Natural killer cell (primary cell): ENCODE results near the gene LDAH. TPM values are rescaled to one million over a fixed set of nuclear protein-coding genes. Genes with fewer than 3 reads are reported as not detected.

Experiments
- ATAC-seq, 3 donors: fragments of 150-1000 bp in 2 of 3; fragments of 200-7000 bp in 1 of 3; cut with Tn5 transposase; 1 replicate in 1 of 3; 2 replicates in 2 of 3; pipeline ENCODE4 v1.10.0; 2021; ENCODE audit warnings: mild to moderate bottlenecking in 2 of 3, moderate library complexity in 2 of 3
- DNase-seq, 2 donors: peaks; one replicate each; pipeline versions ENCODE4 v3.0.0 to v3.0.0-alpha.2; 2013 to 2021; ENCODE audit warnings: mixed read lengths in 1 of 2
- H3K27ac ChIP-seq: one replicate; pipeline ENCODE4 v1.5.1; 2013; ENCODE audit warnings: mild to moderate bottlenecking, low read length
- H3K27me3 ChIP-seq: one replicate; pipeline ENCODE4 v1.6.1; 2013; ENCODE audit warnings: low read length; ENCODE audit not compliant: control insufficient read depth, insufficient read depth
- H3K36me3 ChIP-seq: one replicate; pipeline ENCODE4 v1.6.1; 2013; ENCODE audit warnings: low read length; ENCODE audit not compliant: control insufficient read depth, insufficient read depth
- H3K4me1 ChIP-seq: one replicate; pipeline ENCODE4 v1.6.1; 2013; ENCODE audit warnings: low read length; ENCODE audit not compliant: control insufficient read depth, insufficient read depth
- H3K4me3 ChIP-seq: one replicate; pipeline ENCODE4 v1.5.1; 2013; ENCODE audit warnings: low read length
- H3K9me3 ChIP-seq: one replicate; pipeline ENCODE4 v1.6.1; 2013; ENCODE audit warnings: low read length; ENCODE audit not compliant: control insufficient read depth, insufficient read depth
- H3K27ac Mint-ChIP-seq, 2 donors: one replicate each; pipeline ENCODE4 v1.8.0; 2022; ENCODE audit warnings: mild to moderate bottlenecking in 2 of 2, mixed read lengths in 2 of 2, moderate library complexity in 1 of 2
- H3K27me3 Mint-ChIP-seq, 2 donors: one replicate each; pipeline ENCODE4 v1.8.0; 2022; ENCODE audit warnings: low read depth in 2 of 2, mixed read lengths in 2 of 2
- H3K36me3 Mint-ChIP-seq: one replicate; pipeline ENCODE4 v1.8.0; 2022; ENCODE audit warnings: mixed read lengths
- H3K4me1 Mint-ChIP-seq, 2 donors: one replicate each; pipeline ENCODE4 v1.8.0; 2022; ENCODE audit warnings: mixed read lengths in 2 of 2
- H3K4me3 Mint-ChIP-seq: one replicate; pipeline ENCODE4 v1.8.0; 2022; ENCODE audit warnings: mild to moderate bottlenecking, moderate library complexity, mixed read lengths
- H3K9me3 Mint-ChIP-seq, 2 donors: one replicate each; pipeline ENCODE4 v1.8.0; 2022; ENCODE audit warnings: mixed read lengths in 2 of 2
- CTCF ChIP-seq: fragments of 200-600 bp; IDR thresholded peaks from one replicate; pipeline ENCODE4 v1.8.0; 2022; ENCODE audit warnings: antibody characterized with exemption
- WGBS: methylation state at CpG from one replicate; pipeline ENCODE4 v1.1.7; 2013; ENCODE audit warnings: missing lambda C conversion rate; ENCODE audit not compliant: insufficient coverage; 5-methylcytosine and 5-hydroxymethylcytosine counted together
- intact Hi-C: fragments of 100-400 bp; cut with micrococcal nuclease; formaldehyde crosslinking; loops from one replicate; pipeline ENCODE4 v1.14.2; 2022
- total RNA-seq, 4 donors: library from RNA; stranded (reverse); fragments of 120-200 nt in 1 of 4; gene quantifications; one replicate each; pipeline versions ENCODE4 v1.2.3 to v1.2.4, GENCODE V29; 2013 to 2022

The LDAH gene
- total RNA-seq, 3 donors from 2014 or later (not counting 1 experiment from before 2014, with no cell fraction given), result 14.5 to 25.6 (median 17.2) TPM

- no peak overlapping the region for H3K27ac ChIP-seq
- H3K36me3 ChIP-seq, result peaks cover 3% of the 10 kb centered on the region
- H3K4me3 ChIP-seq, result no peak overlapping the region
- no peaks in the 10 kb centered on the region for H3K4me1 ChIP-seq
- H3K4me1 Mint-ChIP-seq, result peaks cover 12 to 19% of the 10 kb centered on the region in 2 donors
- no peaks in the 10 kb centered on the region for H3K9me3 Mint-ChIP-seq
- no peaks in the 10 kb centered on the region for H3K27me3 Mint-ChIP-seq
- H3K27ac Mint-ChIP-seq, result no peak overlapping the region
- TF ChIP-seq CTCF, result no peak
- H3K9me3 ChIP-seq, result no peaks in the 10 kb centered on the region
- intact Hi-C loops, result no loop called here
- no peaks in the 10 kb centered on the region for H3K27me3 ChIP-seq
- ATAC-seq (no peak), DNase-seq (no peak)
- H3K4me3 Mint-ChIP-seq, result no peak overlapping the region
- peaks cover 6% of the 10 kb centered on the region for H3K36me3 Mint-ChIP-seq
These were observed 84.1 kb downstream of the LDAH start for GRCh38 chr2:20738772-20739171.

GRCh38 chr2:20737505-20737904 is 85.4 kb downstream of the LDAH start:
- H3K27ac ChIP-seq, result no peak overlapping the region
- Mint-ChIP-seq H3K9me3 (no peaks in the 10 kb centered on the region), H3K27me3 (no peaks in the 10 kb centered on the region), H3K36me3 (peaks cover 6% of the 10 kb centered on the region), H3K4me1 (peaks cover 12 to 19% of the 10 kb centered on the region in 2 donors), H3K27ac (no peak overlapping the region), H3K4me3 (no peak overlapping the region)
- H3K4me1 ChIP-seq, result no peaks in the 10 kb centered on the region
- WGBS, result 36% methylated on average over 3 of the region's 3 CpGs
- no peak for DNase-seq
- peaks cover 3% of the 10 kb centered on the region for H3K36me3 ChIP-seq
- TF ChIP-seq CTCF, result no peak
- H3K27me3 ChIP-seq, result no peaks in the 10 kb centered on the region
- H3K4me3 ChIP-seq, result no peak overlapping the region
- peak in 1 of 3 donors; percentile 33 for ATAC-seq
- intact Hi-C loops, result no loop called here
- H3K9me3 ChIP-seq, result no peaks in the 10 kb centered on the region

GRCh38 chr2:20728114-20728758 is 94.7 kb downstream of the LDAH start:
- Mint-ChIP-seq H3K27ac (no peak overlapping the region), H3K36me3 (no peaks in the 10 kb centered on the region), H3K9me3 (no peaks in the 10 kb centered on the region), H3K4me1 (peaks cover 6 to 7% of the 10 kb centered on the region in 2 donors), H3K27me3 (no peaks in the 10 kb centered on the region), H3K4me3 (no peak overlapping the region)
- Histone ChIP-seq H3K27ac (no peak overlapping the region), H3K27me3 (no peaks in the 10 kb centered on the region), H3K36me3 (no peaks in the 10 kb centered on the region), H3K9me3 (no peaks in the 10 kb centered on the region), H3K4me3 (no peak overlapping the region), H3K4me1 (no peaks in the 10 kb centered on the region)
- intact Hi-C loops, result no loop called here
- ATAC-seq (no peak), DNase-seq (no peak)
- no peak for TF ChIP-seq CTCF
- WGBS, result 52% methylated on average over 4 of the region's 4 CpGs

GRCh38 chr2:20726913-20727312 is 96.0 kb downstream of the LDAH start:
- 99% methylated on average over 5 of the region's 5 CpGs for WGBS
- H3K36me3 Mint-ChIP-seq, result no peaks in the 10 kb centered on the region
- ATAC-seq, result no peak
- no peaks in the 10 kb centered on the region for H3K27me3 Mint-ChIP-seq
- no peak overlapping the region for H3K27ac ChIP-seq
- no peak for TF ChIP-seq CTCF
- DNase-seq, result no peak
- H3K9me3 Mint-ChIP-seq, result no peaks in the 10 kb centered on the region
- intact Hi-C loops, result no loop called here
- H3K27me3 ChIP-seq, result no peaks in the 10 kb centered on the region
- H3K27ac Mint-ChIP-seq, result no peak overlapping the region
- H3K4me3 ChIP-seq, result no peak overlapping the region
- H3K9me3 ChIP-seq, result no peaks in the 10 kb centered on the region
- H3K4me1 Mint-ChIP-seq, result peaks cover 6 to 7% of the 10 kb centered on the region in 2 donors
- no peak overlapping the region for H3K4me3 Mint-ChIP-seq
- H3K36me3 ChIP-seq, result no peaks in the 10 kb centered on the region
- H3K4me1 ChIP-seq, result no peaks in the 10 kb centered on the region
